ENCODE results near the gene CLN6.
A peak's percentile ranks its signal among the peaks of the same experiment; 100 is the strongest.

CLN6 gene

DNA sequence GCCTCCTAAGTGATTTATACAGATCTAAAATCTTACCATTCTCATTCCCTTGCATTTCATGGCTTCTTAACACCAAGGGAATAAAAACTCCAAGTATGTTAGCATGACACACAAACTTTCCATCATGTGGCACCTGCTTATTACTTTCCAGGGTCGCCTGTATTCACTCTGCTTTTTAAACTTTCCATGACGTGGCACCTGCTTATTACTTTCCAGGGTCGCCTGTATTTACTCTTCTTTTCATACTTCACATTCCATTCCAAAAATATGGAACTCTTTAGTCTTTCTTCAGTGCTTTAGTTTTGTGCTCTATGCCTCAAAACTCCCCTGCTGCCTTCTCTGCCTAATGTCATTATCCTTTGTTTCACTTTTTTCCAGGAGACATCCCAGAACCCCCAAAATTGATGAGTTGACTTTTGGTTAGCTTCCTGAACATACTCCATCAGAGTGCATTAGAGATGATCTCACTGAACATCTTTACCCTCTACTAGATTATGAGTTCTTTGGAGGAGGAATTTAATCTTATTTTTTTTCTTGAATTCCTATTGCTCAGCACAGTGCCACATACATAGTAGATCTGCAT, 71.4 kb downstream of the CLN6 start:
- H3K27ac ChIP-seq (ENCODE audit: low read length), result peak overlapping the region; percentile 12
- peaks cover 4 to 10% of the 10 kb centered on the region in 2 donors for H3K36me3 ChIP-seq (ENCODE audit: control insufficient read depth in 2 of 2, insufficient read depth in 2 of 2, low read length in 2 of 2)
- H3K9ac ChIP-seq (ENCODE audit: low read length in 2 of 2), result no peak overlapping the region
- no peak overlapping the region for H3K4me3 ChIP-seq (ENCODE audit: low read length in 2 of 2)
- H3K4me1 ChIP-seq (ENCODE audit: control insufficient read depth, insufficient read depth, low read length), result peaks cover 12% of the 10 kb centered on the region
- H3K9me3 ChIP-seq (ENCODE audit: control insufficient read depth in 2 of 2, low read length in 2 of 2), result no peaks in the 10 kb centered on the region
- H3K27me3 ChIP-seq (ENCODE audit: control insufficient read depth in 1 of 2, insufficient read depth in 2 of 2, low read length in 2 of 2), result no peaks in the 10 kb centered on the region

DNA sequence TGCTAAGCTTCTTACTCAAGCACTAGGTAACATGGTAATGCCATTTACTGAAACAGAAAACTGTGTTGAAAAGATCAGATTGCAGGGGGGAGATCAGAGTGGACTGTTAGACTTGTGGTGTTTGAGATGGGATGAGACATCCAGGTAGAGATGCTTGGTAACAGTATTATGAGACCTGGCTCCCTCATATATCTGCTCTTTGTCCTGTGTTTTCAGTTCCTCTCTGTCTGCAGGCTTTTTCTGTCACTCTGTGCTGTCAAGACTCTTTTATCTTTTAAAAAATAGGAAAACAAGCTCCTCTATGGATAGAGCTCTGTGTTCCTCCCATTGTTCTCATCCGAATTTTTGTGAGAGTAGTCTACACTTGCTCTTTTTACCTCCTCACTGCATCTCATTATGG, 72.5 kb downstream of the CLN6 start:
- no peaks in the 10 kb centered on the region for H3K9me3 ChIP-seq (ENCODE audit: control insufficient read depth in 2 of 2, low read length in 2 of 2)
- H3K36me3 ChIP-seq (ENCODE audit: control insufficient read depth in 2 of 2, insufficient read depth in 2 of 2, low read length in 2 of 2), result peaks cover 0 to 6% of the 10 kb centered on the region in 2 donors
- peaks cover 12% of the 10 kb centered on the region for H3K4me1 ChIP-seq (ENCODE audit: control insufficient read depth, insufficient read depth, low read length)
- H3K4me3 ChIP-seq (ENCODE audit: low read length in 2 of 2), result no peak overlapping the region
- no peaks in the 10 kb centered on the region for H3K27me3 ChIP-seq (ENCODE audit: control insufficient read depth in 1 of 2, insufficient read depth in 2 of 2, low read length in 2 of 2)
- no peak overlapping the region for H3K9ac ChIP-seq (ENCODE audit: low read length in 2 of 2)
- H3K27ac ChIP-seq (ENCODE audit: low read length), result no peak overlapping the region
